ENCODE results near the gene OXA1L. TPM values are rescaled to one million over a fixed set of nuclear protein-coding genes. Genes with fewer than 3 reads are reported as not detected.

Gene OXA1L
- polyA plus RNA-seq, 1 donor from 2014 or later: 60.7 TPM

GRCh38 chr14:22761734-22762133 lies 4.8 kb upstream of the OXA1L start:
- Histone ChIP-seq H3K36me3 (ENCODE audit: insufficient read depth, low read length) (no peaks in the 10 kb centered on the region), H3K4me2 (ENCODE audit: low read length) (no peak overlapping the region), H3F3A (ENCODE audit: insufficient read depth, low read length, poor library complexity, severe bottlenecking) (no peaks in the 10 kb centered on the region), H3K9me2 (ENCODE audit: insufficient read depth, low read length) (no peaks in the 10 kb centered on the region), H3K9ac (ENCODE audit: low read length) (no peak overlapping the region), H2AFZ (ENCODE audit: low read depth, low read length) (no peak overlapping the region), H3K79me2 (replicated peaks; ENCODE audit: insufficient read depth, low read length) (peaks cover 3% of the 10 kb centered on the region), H3K27ac (ENCODE audit: low read length) (no peak overlapping the region), H3K27me3 (ENCODE audit: insufficient read depth, low read depth, low read length) (no peaks in the 10 kb centered on the region), H4K20me1 (ENCODE audit: insufficient read depth) (no peaks in the 10 kb centered on the region), H3K9me3 (ENCODE audit: low read length) (no peaks in the 10 kb centered on the region), H3K4me3 (ENCODE audit: low read length) (no peak overlapping the region)
- TF ChIP-seq EZH2 (IDR thresholded peaks at IDR 0.05; ENCODE audit: borderline replicate concordance, insufficient read depth, low read length, poor library complexity, severe bottlenecking) (no peak), REST (IDR thresholded peaks at IDR 0.05; ENCODE audit: borderline replicate concordance) (no peak), TAF1 (IDR thresholded peaks at IDR 0.05; ENCODE audit: low read depth) (no peak), SMC3 (conservative IDR thresholded peaks at IDR 0.05; ENCODE audit: poor library complexity) (no peak), POLR2AphosphoS5 (IDR thresholded peaks at IDR 0.05) (no peak), MXI1 (conservative IDR thresholded peaks at IDR 0.05; ENCODE audit: poor library complexity, severe bottlenecking) (no peak), CTCF (IDR thresholded peaks at IDR 0.05; ENCODE audit: poor library complexity, severe bottlenecking) (no peak), RAD21 (conservative IDR thresholded peaks at IDR 0.05) (no peak), EP300 (conservative IDR thresholded peaks at IDR 0.05; ENCODE audit: poor library complexity, severe bottlenecking) (no peak)

DNA sequence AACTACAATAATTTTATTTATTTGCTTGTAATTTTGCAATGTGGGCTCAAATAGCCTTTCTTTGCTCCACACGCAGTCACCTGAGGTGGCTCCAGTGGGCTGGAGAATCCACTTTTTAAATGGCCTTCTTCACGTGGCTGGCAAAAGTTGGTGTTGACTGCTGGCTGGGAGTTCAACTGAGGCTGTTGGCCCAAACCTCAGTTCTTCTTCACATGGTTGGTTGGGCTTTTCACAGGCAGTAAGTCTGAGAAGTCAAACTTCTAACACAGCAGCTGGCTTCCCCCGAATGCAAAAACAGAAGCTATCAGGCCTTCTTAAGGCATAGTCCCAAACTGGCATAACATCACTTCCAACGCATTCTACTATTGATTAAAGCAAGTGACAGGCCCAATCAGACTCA lies 2.1 kb upstream of the OXA1L start:
- no peaks in the 10 kb centered on the region for H3F3A ChIP-seq (ENCODE audit: insufficient read depth, low read length, poor library complexity, severe bottlenecking)
- H3K9me3 ChIP-seq (ENCODE audit: low read length): no peaks in the 10 kb centered on the region
- no peaks in the 10 kb centered on the region for H4K20me1 ChIP-seq (ENCODE audit: insufficient read depth)
- H3K9me2 ChIP-seq (ENCODE audit: insufficient read depth, low read length): no peaks in the 10 kb centered on the region
- no peak overlapping the region for H3K27ac ChIP-seq (ENCODE audit: low read length)
- H3K9ac ChIP-seq (ENCODE audit: low read length): no peak overlapping the region
- no peaks in the 10 kb centered on the region for H3K27me3 ChIP-seq (ENCODE audit: insufficient read depth, low read depth, low read length)
- H3K4me2 ChIP-seq (ENCODE audit: low read length): no peak overlapping the region
- no peak for TF ChIP-seq EP300 (conservative IDR thresholded peaks at IDR 0.05; ENCODE audit: poor library complexity, severe bottlenecking)
- TF ChIP-seq CTCF (IDR thresholded peaks at IDR 0.05; ENCODE audit: poor library complexity, severe bottlenecking): no peak
- no peak for TF ChIP-seq MXI1 (conservative IDR thresholded peaks at IDR 0.05; ENCODE audit: poor library complexity, severe bottlenecking)
- no peak for TF ChIP-seq RAD21 (conservative IDR thresholded peaks at IDR 0.05)
- no peaks in the 10 kb centered on the region for H3K36me3 ChIP-seq (ENCODE audit: insufficient read depth, low read length)
- no peak overlapping the region for H2AFZ ChIP-seq (ENCODE audit: low read depth, low read length)
- H3K4me3 ChIP-seq (ENCODE audit: low read length): no peak overlapping the region
- H3K79me2 ChIP-seq (replicated peaks; ENCODE audit: insufficient read depth, low read length): peaks cover 18% of the 10 kb centered on the region
